HEK293 (cell line): ENCODE measurements around the gene COL13A1.

Experiments
- CTCF ChIA-PET: fragments of 350-600 bp; formaldehyde crosslinking; extraction: SDS; loops from one replicate; lab custom pipeline; 2021; ENCODE audit warnings: antibody characterized with exemption; lab: Yijun Ruan, JAX
- POLR2A ChIA-PET: fragments of 300-600 bp; formaldehyde crosslinking; extraction: SDS; loops from one replicate; lab custom pipeline; 2020; ENCODE audit warnings: antibody characterized with exemption, inconsistent platforms; lab: Yijun Ruan, JAX
- H3K27ac ChIP-seq: fragments of 200-500 bp; sonication (Bioruptor generic); 2 replicates; pipeline ENCODE4 v1.5.1; 2014; ENCODE audit warnings: low read depth, low read length, control low read depth, inconsistent platforms; ENCODE audit errors: extremely low read depth
- H3K36me3 ChIP-seq, 2 experiments: fragments of 200-500 bp in 1 of 2; sonication (Bioruptor generic) in 1 of 2; 1 replicate in 1 of 2; 2 replicates in 1 of 2; pipeline ENCODE4 v1.5.1; 2014 to 2017; ENCODE audit warnings: inconsistent platforms in 2 of 2, low read length in 2 of 2; ENCODE audit not compliant: control insufficient read depth in 2 of 2, insufficient read depth in 1 of 2
- H3K4me1 ChIP-seq: fragments of 200-500 bp; sonication (Bioruptor generic); 2 replicates; pipeline ENCODE4 v1.5.1; 2014; ENCODE audit warnings: mild to moderate bottlenecking, low read length, inconsistent platforms; ENCODE audit not compliant: control insufficient read depth, insufficient read depth
- H3K4me3 ChIP-seq: 2 replicates; pipeline ENCODE4 v1.5.1; 2011; ENCODE audit warnings: low read depth, mild to moderate bottlenecking, control low read depth, low read length, moderate library complexity
- H3K9me3 ChIP-seq: fragments of 200-500 bp; sonication (Bioruptor generic); 2 replicates; pipeline ENCODE4 v1.5.1; 2014; ENCODE audit warnings: low read depth, low read length, inconsistent platforms; ENCODE audit not compliant: control insufficient read depth, insufficient read depth
- AEBP2 ChIP-seq: fragments of 450-650 bp; formaldehyde crosslinking; IDR thresholded peaks from 2 replicates; pipeline ENCODE4 v1.5.1; 2016; ENCODE audit warnings: missing biosample characterization, missing genetic modification characterization, borderline replicate concordance
- KLF1 ChIP-seq: fragments of 450-650 bp; formaldehyde crosslinking; IDR thresholded peaks from 2 replicates; pipeline ENCODE4 v1.5.1; 2016; ENCODE audit warnings: missing biosample characterization, missing genetic modification characterization
- KLF16 ChIP-seq: fragments of 450-650 bp; formaldehyde crosslinking; IDR thresholded peaks from 2 replicates; pipeline ENCODE4 v1.5.1; 2017; ENCODE audit warnings: missing biosample characterization, missing genetic modification characterization
- OSR2 ChIP-seq: fragments of 450-650 bp; formaldehyde crosslinking; IDR thresholded peaks from 2 replicates; pipeline ENCODE4 v1.5.1; 2016; ENCODE audit warnings: missing biosample characterization, missing genetic modification characterization
- ZBTB20 ChIP-seq: fragments of 450-650 bp; formaldehyde crosslinking; IDR thresholded peaks from 2 replicates; pipeline ENCODE4 v1.5.1; 2016; ENCODE audit warnings: missing biosample characterization, missing genetic modification characterization
- ZEB2 ChIP-seq: fragments of 450-650 bp; formaldehyde crosslinking; IDR thresholded peaks from 2 replicates; pipeline ENCODE4 v1.5.1; 2016; ENCODE audit warnings: missing biosample characterization, missing genetic modification characterization
- ZNF140 ChIP-seq: fragments of 450-650 bp; formaldehyde crosslinking; IDR thresholded peaks from 2 replicates; pipeline ENCODE4 v1.5.1; 2016; ENCODE audit warnings: missing biosample characterization, missing genetic modification characterization
- ZNF174 ChIP-seq: fragments of 450-650 bp; formaldehyde crosslinking; IDR thresholded peaks from 2 replicates; pipeline ENCODE4 v1.5.0; 2017; ENCODE audit warnings: missing biosample characterization, mild to moderate bottlenecking, missing genetic modification characterization
- ZNF223 ChIP-seq: fragments of 450-650 bp; formaldehyde crosslinking; IDR thresholded peaks from 2 replicates; pipeline ENCODE4 v1.5.1; 2016; ENCODE audit warnings: missing biosample characterization, missing genetic modification characterization
- ZNF341 ChIP-seq: fragments of 450-650 bp; formaldehyde crosslinking; IDR thresholded peaks from 2 replicates; pipeline ENCODE4; 2016; ENCODE audit warnings: low read depth, missing biosample characterization, missing genetic modification characterization
- ZNF398 ChIP-seq: fragments of 450-650 bp; formaldehyde crosslinking; IDR thresholded peaks from 2 replicates; pipeline ENCODE4 v1.5.1; 2017; ENCODE audit warnings: missing biosample characterization, missing genetic modification characterization
- ZNF416 ChIP-seq: fragments of 450-650 bp; formaldehyde crosslinking; IDR thresholded peaks from 2 replicates; pipeline ENCODE4 v1.5.1; 2016; ENCODE audit warnings: missing biosample characterization, missing genetic modification characterization
- ZNF560 ChIP-seq: fragments of 450-650 bp; formaldehyde crosslinking; IDR thresholded peaks from 2 replicates; pipeline ENCODE4 v1.5.1; 2017; ENCODE audit warnings: missing biosample characterization, missing genetic modification characterization, borderline replicate concordance
- ZNF610 ChIP-seq: fragments of 450-650 bp; formaldehyde crosslinking; IDR thresholded peaks from 2 replicates; pipeline ENCODE4 v1.5.1; 2016; ENCODE audit warnings: missing biosample characterization, missing genetic modification characterization, borderline replicate concordance
- ZNF660 ChIP-seq: fragments of 450-650 bp; IDR thresholded peaks from 2 replicates; pipeline ENCODE4 v1.5.1; 2018; ENCODE audit warnings: missing biosample characterization, mild to moderate bottlenecking, missing genetic modification characterization
- ZNF776 ChIP-seq: fragments of 450-650 bp; formaldehyde crosslinking; IDR thresholded peaks from 2 replicates; pipeline ENCODE4 v1.5.0; 2017; ENCODE audit warnings: missing biosample characterization, missing genetic modification characterization, borderline replicate concordance
- ZNF837 ChIP-seq: fragments of 450-650 bp; formaldehyde crosslinking; IDR thresholded peaks from 2 replicates; pipeline ENCODE4 v1.5.1; 2016; ENCODE audit warnings: missing biosample characterization, missing genetic modification characterization
- ZSCAN5A ChIP-seq: fragments of 450-650 bp; formaldehyde crosslinking; IDR thresholded peaks from 2 replicates; pipeline ENCODE4 v1.5.1; 2016; ENCODE audit warnings: missing biosample characterization, missing genetic modification characterization
- ZXDB ChIP-seq: fragments of 450-650 bp; formaldehyde crosslinking; IDR thresholded peaks from 2 replicates; pipeline ENCODE4 v1.5.1; 2016; ENCODE audit warnings: missing biosample characterization, missing genetic modification characterization

The COL13A1 gene

GRCh38 chr10:69892816-69893215 is 91.1 kb downstream of the COL13A1 start:
- TF ChIP-seq ZNF560 (tag by site-specific recombination), result no peak
- no peak for TF ChIP-seq ZNF140 (tag by site-specific recombination)
- TF ChIP-seq ZNF660 (tag by site-specific recombination), result no peak
- TF ChIP-seq ZNF223, result no peak
- H3K27ac ChIP-seq, result no peak overlapping the region
- H3K4me3 ChIP-seq, result no peak overlapping the region
- ChIA-PET CTCF (interaction anchor here (0.6 kb wide), 1 partner anchor 20 kb away, joined by 3 read pairs; no protein-coding TSS in a partner anchor), POLR2A (no interaction called here)
- no peaks in the 10 kb centered on the region for H3K9me3 ChIP-seq
- no peaks in the 10 kb centered on the region for H3K36me3 ChIP-seq
- no peaks in the 10 kb centered on the region for H3K4me1 ChIP-seq

GRCh38 chr10:69893271-69893900 is 91.7 kb downstream of the COL13A1 start:
- no peaks in the 10 kb centered on the region for H3K9me3 ChIP-seq
- no peaks in the 10 kb centered on the region for H3K36me3 ChIP-seq
- POLR2A ChIA-PET, result interaction anchor here (0.9 kb wide), 1 partner anchor 19 kb away, joined by 3 read pairs; no protein-coding TSS in a partner anchor
- no peaks in the 10 kb centered on the region for H3K4me1 ChIP-seq
- CTCF ChIA-PET, result interaction anchor here (0.6 kb wide), 1 partner anchor 20 kb away, joined by 3 read pairs; no protein-coding TSS in a partner anchor
- TF ChIP-seq AEBP2 (no peak), KLF1 (tag by site-specific recombination) (no peak), ZSCAN5A (tag by site-specific recombination) (no peak), ZNF610 (tag by site-specific recombination) (no peak), ZNF398 (tag by site-specific recombination) (no peak), ZXDB (tag by site-specific recombination) (no peak), ZNF416 (tag by site-specific recombination) (no peak), ZBTB20 (tag by site-specific recombination) (no peak), OSR2 (tag by site-specific recombination) (no peak), KLF16 (no peak), ZNF174 (no peak), ZNF837 (tag by site-specific recombination) (no peak), ZEB2 (tag by site-specific recombination) (no peak), ZNF341 (no peak)
- no peak overlapping the region for H3K27ac ChIP-seq
- no peak overlapping the region for H3K4me3 ChIP-seq

- POLR2A ChIA-PET, result interaction anchor here (0.9 kb wide), 1 partner anchor 18 kb away, joined by 3 read pairs; no protein-coding TSS in a partner anchor
- TF ChIP-seq ZNF776 (tag by site-specific recombination), result no peak
- CTCF ChIA-PET, result no interaction called here
Measured at GRCh38 chr10:69894156-69894555, 92.5 kb downstream of the COL13A1 start.

More at GRCh38 chr10:69894156-69894555, 92.5 kb downstream of the COL13A1 start:
- H3K27ac ChIP-seq, result no peak overlapping the region
- H3K4me3 ChIP-seq, result no peak overlapping the region
- no peaks in the 10 kb centered on the region for H3K36me3 ChIP-seq
- H3K9me3 ChIP-seq, result no peaks in the 10 kb centered on the region
- no peaks in the 10 kb centered on the region for H3K4me1 ChIP-seq
